ENCODE results near the gene C12orf56. TPM values are rescaled to one million over a fixed set of nuclear protein-coding genes. Genes with fewer than 3 reads are reported as not detected.

Gene C12orf56, protein sequence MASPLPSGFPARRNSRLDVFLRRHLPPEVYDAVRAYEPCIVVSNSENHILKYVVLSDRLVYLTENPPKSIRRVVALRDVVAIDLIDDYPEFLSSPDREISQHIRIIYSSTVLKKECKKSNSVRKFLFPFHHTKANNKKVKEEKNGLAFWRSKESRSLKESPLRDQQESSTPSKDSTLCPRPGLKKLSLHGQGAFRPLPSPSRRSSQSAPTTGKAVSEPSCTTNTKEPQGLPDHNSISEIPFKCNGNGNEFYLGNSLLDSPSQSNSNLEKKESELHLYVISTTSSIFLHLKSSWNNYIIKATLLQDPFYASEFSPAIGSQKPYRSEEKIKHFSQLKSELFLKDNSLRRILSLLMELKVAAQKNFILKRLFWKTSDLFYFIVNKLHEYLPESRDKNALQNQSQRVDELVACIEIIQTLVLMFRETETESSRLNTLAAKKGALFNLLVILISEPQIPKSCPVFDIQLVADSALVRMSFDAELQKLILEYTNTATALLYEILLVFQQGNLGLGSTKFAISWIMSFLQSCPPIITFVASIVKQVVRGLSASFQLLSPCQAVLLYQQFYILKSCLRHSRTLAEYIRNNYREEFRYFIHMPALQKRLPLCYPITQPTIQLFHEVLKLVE
- total RNA-seq (under 1 TPM; 0.12 to 0.51 TPM), polyA plus RNA-seq (under 1 TPM in 1 of 2 donors, not detected in 1; 0.03 TPM)
- long read RNA-seq, donor 1 = 0 reads
- long read RNA-seq, donor 2 = 0 reads
- long read RNA-seq, donor 3 = 0 reads
- long read RNA-seq, donor 4 = 0 reads
- long read RNA-seq, donor 5 = 0 reads

DNA sequence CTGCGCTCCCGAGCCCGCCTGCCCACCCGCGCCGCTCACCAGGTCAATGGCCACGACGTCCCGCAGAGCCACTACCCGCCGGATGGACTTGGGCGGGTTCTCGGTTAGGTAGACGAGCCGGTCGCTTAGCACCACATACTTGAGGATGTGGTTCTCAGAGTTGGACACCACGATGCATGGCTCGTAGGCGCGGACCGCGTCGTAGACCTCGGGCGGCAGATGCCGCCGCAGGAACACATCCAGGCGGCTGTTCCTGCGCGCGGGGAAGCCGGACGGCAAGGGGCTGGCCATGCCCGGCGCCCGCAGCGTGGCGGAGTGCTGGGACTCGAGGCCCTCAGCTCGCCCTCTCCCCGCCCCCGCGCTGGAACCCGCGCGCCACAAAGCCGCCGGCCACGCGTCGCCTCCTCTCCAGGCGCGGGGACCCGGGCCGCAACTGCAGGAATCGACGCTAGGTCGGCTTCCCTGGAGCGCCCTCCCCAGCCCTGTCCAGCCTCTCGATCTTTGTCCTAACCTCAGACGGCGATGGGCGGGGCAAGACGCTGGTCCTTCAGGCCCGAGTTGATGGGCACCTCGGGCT is at the start of gene C12orf56:
Gene C12orf56, minus strand, starts transcription at position 484 of the 577 bp plus-strand sequence. Its CDS starts 193 bp downstream, at position 291.
- TF ChIP-seq, protein P1, sequence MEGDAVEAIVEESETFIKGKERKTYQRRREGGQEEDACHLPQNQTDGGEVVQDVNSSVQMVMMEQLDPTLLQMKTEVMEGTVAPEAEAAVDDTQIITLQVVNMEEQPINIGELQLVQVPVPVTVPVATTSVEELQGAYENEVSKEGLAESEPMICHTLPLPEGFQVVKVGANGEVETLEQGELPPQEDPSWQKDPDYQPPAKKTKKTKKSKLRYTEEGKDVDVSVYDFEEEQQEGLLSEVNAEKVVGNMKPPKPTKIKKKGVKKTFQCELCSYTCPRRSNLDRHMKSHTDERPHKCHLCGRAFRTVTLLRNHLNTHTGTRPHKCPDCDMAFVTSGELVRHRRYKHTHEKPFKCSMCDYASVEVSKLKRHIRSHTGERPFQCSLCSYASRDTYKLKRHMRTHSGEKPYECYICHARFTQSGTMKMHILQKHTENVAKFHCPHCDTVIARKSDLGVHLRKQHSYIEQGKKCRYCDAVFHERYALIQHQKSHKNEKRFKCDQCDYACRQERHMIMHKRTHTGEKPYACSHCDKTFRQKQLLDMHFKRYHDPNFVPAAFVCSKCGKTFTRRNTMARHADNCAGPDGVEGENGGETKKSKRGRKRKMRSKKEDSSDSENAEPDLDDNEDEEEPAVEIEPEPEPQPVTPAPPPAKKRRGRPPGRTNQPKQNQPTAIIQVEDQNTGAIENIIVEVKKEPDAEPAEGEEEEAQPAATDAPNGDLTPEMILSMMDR (IDR thresholded peaks at IDR 0.05; ENCODE audit: control extremely low read depth, extremely low read depth) = no peak
- ATAC-seq (ENCODE audit: insufficient read depth, low FRiP score) (no peak), DNase-seq (peak; percentile 19 to 39 (median 24))
- 1 to 3% methylated on average over 48 to 66 of the region's 66 CpGs for WGBS, 2 donors
- peaks cover 0 to 7% (median 0%) of the 10 kb centered on the region in 4 donors for H3K9me3 ChIP-seq (ENCODE audit: control insufficient read depth in 4 of 4, insufficient read depth in 3 of 4, low read length in 3 of 4)
- peak within 1 kb of the TSS; percentile 50 for H3K4me3 ChIP-seq
- H3K36me3 ChIP-seq (ENCODE audit: control insufficient read depth in 4 of 4, insufficient read depth in 4 of 4, low read length in 4 of 4) = no peaks in the 10 kb centered on the region
- no peak within 1 kb of the TSS for H3K9ac ChIP-seq (ENCODE audit: insufficient read depth in 1 of 2, low read length in 2 of 2)
- peaks cover 0 to 18% (median 17%) of the 10 kb centered on the region in 3 donors for H3K27me3 ChIP-seq (ENCODE audit: control insufficient read depth in 3 of 3, insufficient read depth in 3 of 3, low read length in 2 of 3)
- no peak within 1 kb of the TSS for H3K27ac ChIP-seq (ENCODE audit: low read depth in 1 of 2, low read length in 1 of 2)
- H3K4me1 ChIP-seq (ENCODE audit: control insufficient read depth in 5 of 5, insufficient read depth in 5 of 5, low read length in 5 of 5) = peaks cover 0 to 4% (median 0%) of the 10 kb centered on the region in 5 donors

DNA sequence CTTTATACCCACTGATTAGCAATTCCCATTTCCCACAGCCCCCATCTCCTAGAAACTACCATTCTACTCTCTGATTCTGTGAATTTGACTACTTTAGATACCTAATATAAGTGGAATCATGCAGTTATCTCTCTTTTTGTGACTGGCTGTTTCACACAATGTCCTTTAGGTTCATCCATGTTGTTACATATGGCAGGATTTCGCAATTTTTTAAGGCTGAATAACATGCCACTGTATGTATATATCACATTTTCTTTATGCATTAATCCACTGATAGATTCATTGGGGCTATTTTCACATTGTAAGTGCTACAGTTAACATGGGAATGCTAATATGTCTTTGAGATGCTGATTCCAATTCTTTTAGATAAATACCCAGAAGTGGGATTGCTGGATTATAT is 49.5 kb upstream of the C12orf56 start:
- 95 to 98% methylated on average over 1 of the region's 1 CpG for WGBS, 2 donors
- peaks cover 16 to 36% (median 27%) of the 10 kb centered on the region in 4 donors for H3K36me3 ChIP-seq (ENCODE audit: control insufficient read depth in 4 of 4, insufficient read depth in 4 of 4, low read length in 4 of 4)

DNA sequence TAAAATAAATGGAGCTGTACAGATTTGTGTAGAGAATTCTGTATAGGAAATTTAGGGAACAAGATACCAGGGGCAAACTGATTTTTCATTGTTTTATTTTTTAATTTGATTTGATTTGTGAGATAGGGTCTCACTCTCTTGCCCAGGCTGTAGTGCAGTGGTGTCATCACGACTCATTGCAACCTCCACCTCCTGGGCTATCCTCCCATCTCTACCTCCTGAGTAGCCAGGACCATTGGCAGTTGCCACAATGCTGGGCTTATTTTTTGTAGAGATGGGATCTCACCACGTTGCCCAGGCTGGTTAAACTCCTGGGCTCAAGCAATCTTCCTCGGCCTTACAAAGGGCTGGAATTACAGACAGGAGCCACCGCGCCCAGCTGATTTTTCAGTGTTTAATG is 43.4 kb upstream of the C12orf56 start:
- Histone ChIP-seq H3K4me1 (ENCODE audit: control insufficient read depth in 5 of 5, insufficient read depth in 5 of 5, low read length in 5 of 5) (no peaks in the 10 kb centered on the region), H3K27ac (ENCODE audit: low read depth in 1 of 2, low read length in 1 of 2) (no peak overlapping the region), H3K9ac (ENCODE audit: insufficient read depth in 1 of 2, low read length in 2 of 2) (no peak overlapping the region), H3K36me3 (ENCODE audit: control insufficient read depth in 4 of 4, insufficient read depth in 4 of 4, low read length in 4 of 4) (peaks cover 27 to 50% (median 35%) of the 10 kb centered on the region in 4 donors), H3K27me3 (ENCODE audit: control insufficient read depth in 3 of 3, insufficient read depth in 3 of 3, low read length in 2 of 3) (no peaks in the 10 kb centered on the region), H3K9me3 (ENCODE audit: control insufficient read depth in 4 of 4, insufficient read depth in 3 of 4, low read length in 3 of 4) (no peaks in the 10 kb centered on the region), H3K4me3 (no peak overlapping the region)
- TF ChIP-seq, protein P1 (IDR thresholded peaks at IDR 0.05; ENCODE audit: control extremely low read depth, extremely low read depth) = no peak
- 96 to 97% methylated on average over 5 of the region's 5 CpGs for WGBS, 2 donors
- ATAC-seq (ENCODE audit: insufficient read depth, low FRiP score) (no peak), DNase-seq (no peak)

More for the DNA sequence above, 49.5 kb upstream of the C12orf56 start:
- ATAC-seq (ENCODE audit: insufficient read depth, low FRiP score) (no peak), DNase-seq (no peak)
- Histone ChIP-seq H3K27ac (ENCODE audit: low read depth in 1 of 2, low read length in 1 of 2) (no peak overlapping the region), H3K9ac (ENCODE audit: insufficient read depth in 1 of 2, low read length in 2 of 2) (no peak overlapping the region), H3K4me3 (no peak overlapping the region), H3K9me3 (ENCODE audit: control insufficient read depth in 4 of 4, insufficient read depth in 3 of 4, low read length in 3 of 4) (no peaks in the 10 kb centered on the region), H3K27me3 (ENCODE audit: control insufficient read depth in 3 of 3, insufficient read depth in 3 of 3, low read length in 2 of 3) (no peaks in the 10 kb centered on the region), H3K4me1 (ENCODE audit: control insufficient read depth in 5 of 5, insufficient read depth in 5 of 5, low read length in 5 of 5) (no peaks in the 10 kb centered on the region)
- TF ChIP-seq, protein P1 (IDR thresholded peaks at IDR 0.05; ENCODE audit: control extremely low read depth, extremely low read depth) = no peak

Data from lung (tissue), 16 donors.